OCI-LY3 (cell line): ENCODE measurements around the gene COPA.
"Not testable (repeated sequence)": the region's sequence is repeated elsewhere in the genome, so short reads cannot be mapped to it uniquely, and the experiment has no call there.

ENCODE experiments used
- H2AFZ ChIP-seq: fragments of 200-600, 300-600 bp; shearing (Covaris generic); 2 replicates; pipeline ENCODE4 v1.6.0; 2014; ENCODE audit warnings: antibody characterized with exemption, low read depth, low read length
- H3K27ac ChIP-seq: fragments of 200-600, 300-600 bp; sonication (generic); 2 replicates; pipeline ENCODE4 v1.5.1; 2014; ENCODE audit warnings: mild to moderate bottlenecking, low read length, moderate library complexity, mixed read lengths
- H3K27me3 ChIP-seq: fragments of 200-600, 300-600 bp; sonication (generic); 2 replicates; pipeline ENCODE4 v1.6.1; 2014; ENCODE audit warnings: low read depth, low read length, mixed read lengths
- H3K36me3 ChIP-seq: fragments of 200-600, 300-600 bp; sonication (generic); replicated peaks from 2 replicates; pipeline ENCODE3; 2014; ENCODE audit warnings: low read depth, low read length, mixed read lengths
- H3K4me1 ChIP-seq: fragments of 300-600, 200-600 bp; sonication (generic); 2 replicates; pipeline ENCODE4 v1.6.1; 2014; ENCODE audit warnings: low read length, mixed read lengths
- H3K4me2 ChIP-seq: fragments of 200-600, 300-600 bp; sonication (generic); 2 replicates; pipeline ENCODE4 v1.6.1; 2014; ENCODE audit warnings: low read length, mixed read lengths
- H3K4me3 ChIP-seq: fragments of 300-600, 200-600 bp; sonication (generic); 2 replicates; pipeline ENCODE4 v1.5.1; 2014; ENCODE audit warnings: antibody characterized with exemption, mild to moderate bottlenecking, low read length, moderate library complexity
- H3K79me2 ChIP-seq: fragments of 300-600, 200-600 bp; shearing (Covaris generic); 2 replicates; pipeline ENCODE4 v1.6.1; 2014; ENCODE audit warnings: mild to moderate bottlenecking, low read length, mixed read lengths
- H3K9ac ChIP-seq: fragments of 300-600, 200-600 bp; shearing (Covaris generic); 2 replicates; pipeline ENCODE4 v1.6.0; 2014; ENCODE audit warnings: mild to moderate bottlenecking, low read length, moderate library complexity
- H3K9me3 ChIP-seq: fragments of 200-600, 300-600 bp; shearing (Covaris generic); 2 replicates; pipeline ENCODE4 v1.6.1; 2014; ENCODE audit warnings: low read length, mixed read lengths; ENCODE audit not compliant: insufficient read depth
- H4K20me1 ChIP-seq: fragments of 200-600, 300-600 bp; sonication (generic); 2 replicates; pipeline ENCODE4 v1.6.1; 2016; ENCODE audit warnings: low read length, mixed read lengths; ENCODE audit not compliant: insufficient read depth
- CTCF ChIP-seq: fragments of 200-600, 300-600 bp; sonication (generic); IDR thresholded peaks from 2 replicates; pipeline ENCODE4 v1.5.1; 2014; ENCODE audit warnings: antibody characterized with exemption, low read length, low read depth
- EZH2phosphoT487 ChIP-seq: fragments of 200-600 bp; shearing (Covaris generic); IDR thresholded peaks from 2 replicates; pipeline ENCODE4 v1.6.1; 2018; ENCODE audit warnings: antibody characterized with exemption, mixed run types, low read depth

The COPA gene

GRCh38 chr1:160342953-160343869 lies at the start of gene COPA, which contains the start of gene NCSTN:
TSS of gene COPA (minus strand) at chr1:160343250. CDS start at chr1:160343170, 80 bp downstream.
TSS of gene NCSTN (plus strand) at chr1:160343383. CDS start at chr1:160343397, 14 bp downstream.
- peak within 1 kb of the TSS; percentile 91 for H3K4me2 ChIP-seq
- peak within 1 kb of the TSS; percentile 12 for H2AFZ ChIP-seq
- peaks cover 90% of the 10 kb centered on the region for H3K79me2 ChIP-seq
- peak within 1 kb of the TSS; percentile 75 for H3K27ac ChIP-seq
- H3K9ac ChIP-seq, result peak within 1 kb of the TSS; percentile 95
- no peaks in the 10 kb centered on the region for H3K9me3 ChIP-seq
- peaks cover 48% of the 10 kb centered on the region for H3K36me3 ChIP-seq
- peaks cover 34% of the 10 kb centered on the region for H4K20me1 ChIP-seq
- no peak for TF ChIP-seq EZH2phosphoT487
- no peak for TF ChIP-seq CTCF
- H3K27me3 ChIP-seq, result no peaks in the 10 kb centered on the region
- peaks cover 53% of the 10 kb centered on the region for H3K4me1 ChIP-seq
- H3K4me3 ChIP-seq, result peak within 1 kb of the TSS; percentile 89

GRCh38 chr1:160388406-160388805 lies 45.4 kb upstream of the COPA start:
- H2AFZ ChIP-seq, H3K4me2 ChIP-seq, H3K4me1 ChIP-seq, H3K4me3 ChIP-seq, H3K27ac ChIP-seq, H3K9ac ChIP-seq, H3K36me3 ChIP-seq, H3K9me3 ChIP-seq, H3K79me2 ChIP-seq, H3K27me3 ChIP-seq, H4K20me1 ChIP-seq: not testable (repeated sequence)

- H3K36me3 ChIP-seq, H3K79me2 ChIP-seq, H3K4me3 ChIP-seq, H3K27ac ChIP-seq, H3K9ac ChIP-seq, H2AFZ ChIP-seq, H3K4me1 ChIP-seq, H3K4me2 ChIP-seq, H4K20me1 ChIP-seq, H3K27me3 ChIP-seq, H3K9me3 ChIP-seq: not testable (repeated sequence)
Measured at GRCh38 chr1:160384812-160385211, 41.8 kb upstream of the COPA start.

- no peak overlapping the region for H3K4me2 ChIP-seq
- no peaks in the 10 kb centered on the region for H3K9me3 ChIP-seq
- H3K79me2 ChIP-seq, result no peaks in the 10 kb centered on the region
- no peaks in the 10 kb centered on the region for H3K36me3 ChIP-seq
- no peaks in the 10 kb centered on the region for H4K20me1 ChIP-seq
- TF ChIP-seq EZH2phosphoT487, result no peak
- no peak for TF ChIP-seq CTCF
- no peak overlapping the region for H3K9ac ChIP-seq
- H3K4me1 ChIP-seq, result peaks cover 17% of the 10 kb centered on the region
- no peak overlapping the region for H3K4me3 ChIP-seq
- no peak overlapping the region for H3K27ac ChIP-seq
- no peak overlapping the region for H2AFZ ChIP-seq
- H3K27me3 ChIP-seq, result peaks cover 7% of the 10 kb centered on the region; the same call in 1 of the 2 replicates
Measured at GRCh38 chr1:160377585-160378206, 34.6 kb upstream of the COPA start.
